HEK293T (cell line): ENCODE data around the gene ZNF813.
"Not testable (repeated sequence)": the region's sequence is repeated elsewhere in the genome, so short reads cannot be mapped to it uniquely, and the experiment has no call there.

Source experiments
- ARNT ChIP-seq: fragments of 450-650 bp; IDR thresholded peaks from 2 replicates; pipeline ENCODE4 v1.6.1; 2017; ENCODE audit warnings: mild to moderate bottlenecking
- FOXM1 ChIP-seq: fragments of 450-650 bp; IDR thresholded peaks from 2 replicates; pipeline ENCODE4 v1.6.1; 2017; ENCODE audit warnings: mild to moderate bottlenecking, borderline replicate concordance

GRCh38 chr19:53475470-53475869 is 7.9 kb downstream of the ZNF813 start:
- TF ChIP-seq ARNT, FOXM1: not testable (repeated sequence)
